PC-3 (cell line): ENCODE measurements around the gene LLPH. TPM values are rescaled to one million over a fixed set of nuclear protein-coding genes. Genes with fewer than 3 reads are reported as not detected.

Source experiments
- ATAC-seq: fragments of 200-7000 bp; cut with Tn5 transposase; 2 replicates; pipeline ENCODE4 v1.9.1; 2020; ENCODE audit warnings: mild to moderate bottlenecking, moderate library complexity
- BruUV-seq: library from RNA; stranded (reverse); fragments of 400-500 nt; replicated peaks from 2 replicates; lab custom pipeline; 2021; lab: Mats Ljungman, UMichigan
- CTCF ChIA-PET: fragments of 300-600 bp; sonication (Branson Sonifier 250); formaldehyde crosslinking; loops from one replicate; lab custom pipeline; 2022; ENCODE audit warnings: antibody characterized with exemption; lab: Charles Lee
- POLR2A ChIA-PET: fragments of 300-600 bp; sonication (Branson Sonifier 250); formaldehyde crosslinking; loops from one replicate; lab custom pipeline; 2022; ENCODE audit warnings: antibody characterized with exemption; ENCODE audit not compliant: unreplicated experiment; lab: Charles Lee
- DNase-seq: peaks from one replicate; pipeline ENCODE4 v3.0.0-alpha.2; 2015
- H2AFZ ChIP-seq: fragments of 300-600 bp; sonication (generic); 2 replicates; pipeline ENCODE4 v1.6.0; 2016; ENCODE audit warnings: antibody characterized with exemption, low read length
- H3F3A ChIP-seq: fragments of 300-600 bp; sonication (generic); one replicate; pipeline ENCODE4 v1.6.0; 2017; ENCODE audit warnings: antibody characterized with exemption, low read length, control low read depth, mild to moderate bottlenecking; ENCODE audit not compliant: unreplicated experiment
- H3K27ac ChIP-seq: fragments of 300-600 bp; sonication (generic); 2 replicates; pipeline ENCODE4 v1.5.1; 2016; ENCODE audit warnings: mild to moderate bottlenecking, low read length
- H3K27me3 ChIP-seq: fragments of 300-600 bp; sonication (generic); 2 replicates; pipeline ENCODE4 v1.6.1; 2016; ENCODE audit warnings: low read length, mixed read lengths
- H3K36me3 ChIP-seq: fragments of 300-600 bp; sonication (generic); 2 replicates; pipeline ENCODE4 v1.6.1; 2016; ENCODE audit warnings: low read depth, mixed run types, low read length, mixed read lengths
- H3K4me1 ChIP-seq: fragments of 300-600 bp; sonication (generic); 2 replicates; pipeline ENCODE4 v1.5.1; 2016; ENCODE audit warnings: low read length; ENCODE audit not compliant: insufficient read depth
- H3K4me2 ChIP-seq: fragments of 300-600 bp; sonication (generic); 2 replicates; pipeline ENCODE4 v1.6.0; 2016; ENCODE audit warnings: low read length
- H3K4me3 ChIP-seq: fragments of 300-600 bp; sonication (generic); 2 replicates; pipeline ENCODE4 v1.5.1; 2016; ENCODE audit warnings: mild to moderate bottlenecking, low read length, mixed read lengths
- H3K79me2 ChIP-seq: fragments of 300-600 bp; sonication (generic); 2 replicates; pipeline ENCODE4 v1.6.1; 2017; ENCODE audit warnings: low read length, mixed read lengths
- H3K9ac ChIP-seq: fragments of 300-600 bp; sonication (generic); 2 replicates; pipeline ENCODE4 v1.6.0; 2016; ENCODE audit warnings: mild to moderate bottlenecking, low read length
- H3K9me2 ChIP-seq: fragments of 300-600 bp; sonication (generic); replicated peaks from 2 replicates; pipeline ENCODE4 v1.6.1; 2016; ENCODE audit warnings: mixed run types, low read length, mixed read lengths
- H3K9me3 ChIP-seq: fragments of 300-600 bp; sonication (generic); 2 replicates; pipeline ENCODE4 v1.6.1; 2016; ENCODE audit warnings: low read length, mixed read lengths
- H4K20me1 ChIP-seq: fragments of 300-600 bp; sonication (generic); 2 replicates; pipeline ENCODE4 v1.6.1; 2016; ENCODE audit warnings: low read length, mixed read lengths
- CTCF ChIP-seq: fragments of 300-600 bp; sonication (generic); conservative IDR thresholded peaks from 2 replicates; pipeline ENCODE4 v1.5.1; 2017; ENCODE audit warnings: antibody characterized with exemption, low read depth, mild to moderate bottlenecking, low read length
- EZH2 ChIP-seq: fragments of 300-600 bp; sonication (generic); IDR thresholded peaks from one replicate; pipeline ENCODE4 v1.6.1; 2017; ENCODE audit warnings: antibody characterized with exemption, mild to moderate bottlenecking, low read length; ENCODE audit not compliant: unreplicated experiment
- EZH2phosphoT487 ChIP-seq: fragments of 300-600 bp; sonication (generic); IDR thresholded peaks from 2 replicates; pipeline ENCODE4 v1.6.1; 2018; ENCODE audit warnings: mild to moderate bottlenecking, antibody characterized with exemption, low read length, borderline replicate concordance
- intact Hi-C: fragments of 100-400 bp; cut with micrococcal nuclease; formaldehyde crosslinking; loops from 2 replicates; pipeline ENCODE4 v1.9.0; 2023
- total RNA-seq: library from RNA; depleted of rRNA; stranded (reverse); fragments of >200 nt; gene quantifications from 2 replicates; pipeline ENCODE4 v1.2.3, GENCODE V29; 2014

LLPH gene
- total RNA-seq, 1 experiment from 2014 or later: 11.2 TPM

GRCh38 chr12:66168410-66168809 is 37.9 kb upstream of the LLPH start:
- H3F3A ChIP-seq: no peaks in the 10 kb centered on the region
- H3K4me3 ChIP-seq: peak overlapping the region; percentile 89
- BruUV-seq: no TSS peak
- H3K4me1 ChIP-seq: peaks cover 9% of the 10 kb centered on the region
- no peaks in the 10 kb centered on the region for H3K9me2 ChIP-seq
- ChIA-PET POLR2A (interaction anchor here (0.8 kb wide), 1 partner anchor 23 kb away, joined by 6 read pairs; no protein-coding TSS in a partner anchor), CTCF (no interaction called here)
- H3K9ac ChIP-seq: peak overlapping the region; percentile 90
- H3K27ac ChIP-seq: peak overlapping the region; percentile 95
- H3K27me3 ChIP-seq: no peaks in the 10 kb centered on the region
- peaks cover 7% of the 10 kb centered on the region; the same call in 1 of the 2 replicates for H3K36me3 ChIP-seq
- no peak for TF ChIP-seq EZH2phosphoT487
- TF ChIP-seq CTCF: no peak
- TF ChIP-seq EZH2: no peak
- no peaks in the 10 kb centered on the region for H3K9me3 ChIP-seq
- H3K4me2 ChIP-seq: peak overlapping the region; percentile 99
- intact Hi-C loops: loop anchor here (2.0 kb wide), 1 partner anchor 14 kb away; no protein-coding TSS in a partner anchor
- H4K20me1 ChIP-seq: no peaks in the 10 kb centered on the region
- H3K79me2 ChIP-seq: peaks cover 57% of the 10 kb centered on the region
- peak overlapping the region; percentile 91 for H2AFZ ChIP-seq
- ATAC-seq: no peak
- DNase-seq: no peak

GRCh38 chr12:66166561-66166960 is 36.0 kb upstream of the LLPH start:
- ATAC-seq (no peak), DNase-seq (no peak)
- Histone ChIP-seq H3K4me2 (no peak overlapping the region), H3K9me2 (no peaks in the 10 kb centered on the region), H3K4me3 (no peak overlapping the region), H2AFZ (no peak overlapping the region), H3K4me1 (peaks cover 9% of the 10 kb centered on the region), H3K27me3 (no peaks in the 10 kb centered on the region), H3K27ac (no peak overlapping the region), H3K36me3 (peaks cover 7% of the 10 kb centered on the region; the same call in 1 of the 2 replicates), H3K9me3 (no peaks in the 10 kb centered on the region), H3K9ac (no peak overlapping the region), H4K20me1 (no peaks in the 10 kb centered on the region), H3K79me2 (peaks cover 76% of the 10 kb centered on the region), H3F3A (no peaks in the 10 kb centered on the region)
- intact Hi-C loops: no loop called here
- no TSS peak for BruUV-seq
- CTCF ChIA-PET: no interaction called here
- TF ChIP-seq EZH2phosphoT487 (no peak), CTCF (no peak), EZH2 (no peak)
- POLR2A ChIA-PET: no interaction called here

GRCh38 chr12:66165141-66165540 is 34.6 kb upstream of the LLPH start:
- Histone ChIP-seq H4K20me1 (no peaks in the 10 kb centered on the region), H3K4me3 (no peak overlapping the region), H3F3A (no peaks in the 10 kb centered on the region), H3K4me2 (no peak overlapping the region), H3K4me1 (peaks cover 9% of the 10 kb centered on the region), H3K9me2 (no peaks in the 10 kb centered on the region), H3K9me3 (no peaks in the 10 kb centered on the region), H3K27ac (no peak overlapping the region), H3K79me2 (peaks cover 85% of the 10 kb centered on the region), H2AFZ (no peak overlapping the region), H3K9ac (no peak overlapping the region), H3K27me3 (no peaks in the 10 kb centered on the region), H3K36me3 (peaks cover 9% of the 10 kb centered on the region)
- intact Hi-C loops: no loop called here
- ATAC-seq (no peak), DNase-seq (no peak)
- CTCF ChIA-PET: no interaction called here
- POLR2A ChIA-PET: no interaction called here
- TF ChIP-seq CTCF (no peak), EZH2 (no peak), EZH2phosphoT487 (no peak)
- no TSS peak for BruUV-seq
